ENCODE results near the gene FRK.

FRK gene

GRCh38 chr6:116106146-116106545, 45.5 kb upstream of the FRK start (continued):
- no peak for TF ChIP-seq ZSCAN5A (tag by site-specific recombination; IDR thresholded peaks at IDR 0.05)
- no peak for TF ChIP-seq GLI4 (tag by site-specific recombination; IDR thresholded peaks at IDR 0.05)

- Histone ChIP-seq H3K4me3 (ENCODE audit: low read depth, low read length) (no peak overlapping the region), H3K27ac (ENCODE audit: extremely low read depth, low read depth, low read length) (no peak overlapping the region), H3K4me1 (ENCODE audit: control insufficient read depth, insufficient read depth, low read length) (peaks cover 3% of the 10 kb centered on the region; the same call in 1 of the 2 replicates), H3K9me3 (ENCODE audit: control insufficient read depth, insufficient read depth, low read depth, low read length) (no peaks in the 10 kb centered on the region), H3K36me3 (ENCODE audit: control insufficient read depth in 2 of 2, insufficient read depth in 1 of 2, low read length in 2 of 2) (peaks cover 4 to 24% of the 10 kb centered on the region in 2 experiments; a peak in 1 of 3 replicates)
- POLR2A ChIA-PET, result no interaction called here
- TF ChIP-seq ZNF292 (tag by site-specific recombination; IDR thresholded peaks at IDR 0.05; ENCODE audit: borderline replicate concordance, low read depth) (no peak), HOXA7 (CRISPR knock-in tag; IDR thresholded peaks at IDR 0.05; ENCODE audit: borderline replicate concordance) (no peak), ZNF221 (tag by site-specific recombination; IDR thresholded peaks at IDR 0.05; ENCODE audit: borderline replicate concordance) (no peak), ZNF548 (tag by site-specific recombination; IDR thresholded peaks at IDR 0.05) (no peak), TRIM28 (IDR thresholded peaks at IDR 0.05; ENCODE audit: borderline replicate concordance, low read length) (no peak), SCRT2 (tag by site-specific recombination; IDR thresholded peaks at IDR 0.05) (no peak), ZNF19 (tag by site-specific recombination; IDR thresholded peaks at IDR 0.05; ENCODE audit: low read depth) (no peak), ZNF529 (tag by site-specific recombination; IDR thresholded peaks at IDR 0.05; ENCODE audit: insufficient replicate concordance) (no peak)
- CTCF ChIA-PET, result interaction anchor here (1.0 kb wide), 1 partner anchor 35 kb away, joined by 4 read pairs; no protein-coding TSS in a partner anchor
Observed at GRCh38 chr6:116105247-116105646, 44.6 kb upstream of the FRK start.

DNA sequence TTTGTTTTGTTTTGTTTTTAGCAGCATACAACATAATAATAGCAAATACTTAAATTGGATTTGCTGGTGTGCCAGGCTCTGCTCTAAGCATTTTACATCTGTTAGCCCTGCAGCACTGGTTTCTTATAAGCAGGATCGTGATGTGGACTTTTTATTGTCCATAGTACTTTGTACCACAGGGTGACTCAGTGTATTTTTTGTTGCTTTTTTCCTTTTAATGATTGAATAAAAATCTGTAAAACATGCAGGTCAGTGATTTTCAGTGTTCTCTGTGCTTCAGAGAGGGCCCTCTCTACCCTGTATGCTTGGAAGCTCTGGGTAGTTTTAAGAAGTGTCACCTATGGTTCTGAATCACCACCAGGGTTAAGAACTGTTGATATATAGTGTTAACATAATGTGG, 43.9 kb upstream of the FRK start:
- peaks cover 3% of the 10 kb centered on the region; the same call in 1 of the 2 replicates for H3K4me1 ChIP-seq (ENCODE audit: control insufficient read depth, insufficient read depth, low read length)
- H3K27ac ChIP-seq (ENCODE audit: extremely low read depth, low read depth, low read length), result no peak overlapping the region
- peaks cover 4 to 21% of the 10 kb centered on the region in 2 experiments; a peak in 1 of 3 replicates for H3K36me3 ChIP-seq (ENCODE audit: control insufficient read depth in 2 of 2, insufficient read depth in 1 of 2, low read length in 2 of 2)
- TF ChIP-seq ZNF214 (tag by site-specific recombination; IDR thresholded peaks at IDR 0.05; ENCODE audit: borderline replicate concordance) (no peak), ZSCAN5A (tag by site-specific recombination; IDR thresholded peaks at IDR 0.05) (no peak), ZNF223 (tag by site-specific recombination; IDR thresholded peaks at IDR 0.05) (no peak), ZNF692 (tag by site-specific recombination; IDR thresholded peaks at IDR 0.05) (no peak), ZFHX2 (tag by site-specific recombination; conservative IDR thresholded peaks at IDR 0.05) (no peak), GLIS2 (tag by site-specific recombination; IDR thresholded peaks at IDR 0.05) (no peak), ZNF600 (tag by site-specific recombination; IDR thresholded peaks at IDR 0.05) (no peak), ZNF248 (tag by site-specific recombination; IDR thresholded peaks at IDR 0.05) (no peak), MZF1 (tag by site-specific recombination; IDR thresholded peaks at IDR 0.05; ENCODE audit: borderline replicate concordance) (no peak)
- TF ChIP-seq, protein P1, sequence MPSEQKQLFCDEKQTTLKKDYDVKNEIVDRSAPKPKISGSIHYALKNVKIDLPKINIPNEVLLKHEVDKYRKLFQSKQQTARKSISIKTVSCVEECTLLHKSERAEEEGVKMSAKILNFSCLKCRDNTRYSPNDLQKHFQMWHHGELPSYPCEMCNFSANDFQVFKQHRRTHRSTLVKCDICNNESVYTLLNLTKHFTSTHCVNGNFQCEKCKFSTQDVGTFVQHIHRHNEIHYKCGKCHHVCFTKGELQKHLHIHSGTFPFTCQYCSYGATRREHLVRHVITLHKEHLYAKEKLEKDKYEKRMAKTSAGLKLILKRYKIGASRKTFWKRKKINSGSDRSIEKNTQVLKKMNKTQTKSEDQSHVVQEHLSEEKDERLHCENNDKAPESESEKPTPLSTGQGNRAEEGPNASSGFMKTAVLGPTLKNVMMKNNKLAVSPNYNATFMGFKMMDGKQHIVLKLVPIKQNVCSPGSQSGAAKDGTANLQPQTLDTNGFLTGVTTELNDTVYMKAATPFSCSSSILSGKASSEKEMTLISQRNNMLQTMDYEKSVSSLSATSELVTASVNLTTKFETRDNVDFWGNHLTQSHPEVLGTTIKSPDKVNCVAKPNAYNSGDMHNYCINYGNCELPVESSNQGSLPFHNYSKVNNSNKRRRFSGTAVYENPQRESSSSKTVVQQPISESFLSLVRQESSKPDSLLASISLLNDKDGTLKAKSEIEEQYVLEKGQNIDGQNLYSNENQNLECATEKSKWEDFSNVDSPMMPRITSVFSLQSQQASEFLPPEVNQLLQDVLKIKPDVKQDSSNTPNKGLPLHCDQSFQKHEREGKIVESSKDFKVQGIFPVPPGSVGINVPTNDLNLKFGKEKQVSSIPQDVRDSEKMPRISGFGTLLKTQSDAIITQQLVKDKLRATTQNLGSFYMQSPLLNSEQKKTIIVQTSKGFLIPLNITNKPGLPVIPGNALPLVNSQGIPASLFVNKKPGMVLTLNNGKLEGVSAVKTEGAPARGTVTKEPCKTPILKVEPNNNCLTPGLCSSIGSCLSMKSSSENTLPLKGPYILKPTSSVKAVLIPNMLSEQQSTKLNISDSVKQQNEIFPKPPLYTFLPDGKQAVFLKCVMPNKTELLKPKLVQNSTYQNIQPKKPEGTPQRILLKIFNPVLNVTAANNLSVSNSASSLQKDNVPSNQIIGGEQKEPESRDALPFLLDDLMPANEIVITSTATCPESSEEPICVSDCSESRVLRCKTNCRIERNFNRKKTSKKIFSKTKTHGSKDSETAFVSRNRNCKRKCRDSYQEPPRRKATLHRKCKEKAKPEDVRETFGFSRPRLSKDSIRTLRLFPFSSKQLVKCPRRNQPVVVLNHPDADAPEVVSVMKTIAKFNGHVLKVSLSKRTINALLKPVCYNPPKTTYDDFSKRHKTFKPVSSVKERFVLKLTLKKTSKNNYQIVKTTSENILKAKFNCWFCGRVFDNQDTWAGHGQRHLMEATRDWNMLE (tag by site-specific recombination; conservative IDR thresholded peaks at IDR 0.05; ENCODE audit: low read depth), result no peak
- TF ChIP-seq, protein P2, sequence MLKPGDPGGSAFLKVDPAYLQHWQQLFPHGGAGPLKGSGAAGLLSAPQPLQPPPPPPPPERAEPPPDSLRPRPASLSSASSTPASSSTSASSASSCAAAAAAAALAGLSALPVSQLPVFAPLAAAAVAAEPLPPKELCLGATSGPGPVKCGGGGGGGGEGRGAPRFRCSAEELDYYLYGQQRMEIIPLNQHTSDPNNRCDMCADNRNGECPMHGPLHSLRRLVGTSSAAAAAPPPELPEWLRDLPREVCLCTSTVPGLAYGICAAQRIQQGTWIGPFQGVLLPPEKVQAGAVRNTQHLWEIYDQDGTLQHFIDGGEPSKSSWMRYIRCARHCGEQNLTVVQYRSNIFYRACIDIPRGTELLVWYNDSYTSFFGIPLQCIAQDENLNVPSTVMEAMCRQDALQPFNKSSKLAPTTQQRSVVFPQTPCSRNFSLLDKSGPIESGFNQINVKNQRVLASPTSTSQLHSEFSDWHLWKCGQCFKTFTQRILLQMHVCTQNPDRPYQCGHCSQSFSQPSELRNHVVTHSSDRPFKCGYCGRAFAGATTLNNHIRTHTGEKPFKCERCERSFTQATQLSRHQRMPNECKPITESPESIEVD (tag by site-specific recombination; IDR thresholded peaks at IDR 0.05), result no peak
- no peaks in the 10 kb centered on the region for H3K9me3 ChIP-seq (ENCODE audit: control insufficient read depth, insufficient read depth, low read depth, low read length)
- no peak overlapping the region for H3K4me3 ChIP-seq (ENCODE audit: low read depth, low read length)
- CTCF ChIA-PET, result interaction anchor here (1.0 kb wide), 1 partner anchor 36 kb away, joined by 4 read pairs; no protein-coding TSS in a partner anchor
- POLR2A ChIA-PET, result no interaction called here

Measured in HEK293 (cell line).